HG03095 (cell line): Measurements from ENCODE around the gene PCNA.

Source experiments
- ATAC-seq: cut with Tn5 transposase; IDR thresholded peaks from one replicate; pipeline ENCODE4 v1.9.1; 2021; ENCODE audit warnings: moderate library complexity; ENCODE audit not compliant: unreplicated experiment

The PCNA gene

GRCh38 chr20:5067877-5068645 is 51.7 kb downstream of the PCNA start:
- no peak for ATAC-seq

DNA sequence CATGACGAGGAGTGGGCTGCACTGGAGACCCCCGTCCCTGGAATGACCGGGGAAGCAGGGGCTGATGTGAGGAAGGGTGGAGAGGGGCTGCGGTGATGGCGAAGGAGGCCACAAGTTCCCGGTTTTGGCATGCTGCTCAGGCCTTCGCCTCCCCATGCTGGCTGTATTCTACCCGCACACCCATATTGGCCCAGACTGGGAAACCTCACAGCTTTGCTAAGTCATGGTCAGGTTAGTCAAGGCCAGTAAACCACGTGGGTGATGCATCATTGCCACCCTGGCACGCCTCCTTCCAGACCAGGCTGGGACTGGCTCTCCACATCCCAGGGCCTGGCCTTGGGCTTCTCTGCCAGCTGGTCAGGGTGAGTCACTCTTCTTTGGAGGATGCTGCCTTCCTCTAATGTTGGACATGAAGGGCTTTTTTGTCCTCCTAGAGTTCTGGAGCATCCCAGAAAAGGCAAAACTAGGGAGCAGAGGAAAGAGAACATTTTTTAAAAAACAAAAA is 53.8 kb downstream of the PCNA start:
- no peak for ATAC-seq

GRCh38 chr20:5065166-5065878 is 54.4 kb downstream of the PCNA start:
- ATAC-seq = no peak
